Right forelimb (tissue), 1 donor: Measurements from ENCODE around the gene CHID1.

ENCODE experiments used
- DNase-seq: peaks from one replicate; pipeline ENCODE4 v3.0.0-alpha.2; 2018

Gene CHID1

DNA sequence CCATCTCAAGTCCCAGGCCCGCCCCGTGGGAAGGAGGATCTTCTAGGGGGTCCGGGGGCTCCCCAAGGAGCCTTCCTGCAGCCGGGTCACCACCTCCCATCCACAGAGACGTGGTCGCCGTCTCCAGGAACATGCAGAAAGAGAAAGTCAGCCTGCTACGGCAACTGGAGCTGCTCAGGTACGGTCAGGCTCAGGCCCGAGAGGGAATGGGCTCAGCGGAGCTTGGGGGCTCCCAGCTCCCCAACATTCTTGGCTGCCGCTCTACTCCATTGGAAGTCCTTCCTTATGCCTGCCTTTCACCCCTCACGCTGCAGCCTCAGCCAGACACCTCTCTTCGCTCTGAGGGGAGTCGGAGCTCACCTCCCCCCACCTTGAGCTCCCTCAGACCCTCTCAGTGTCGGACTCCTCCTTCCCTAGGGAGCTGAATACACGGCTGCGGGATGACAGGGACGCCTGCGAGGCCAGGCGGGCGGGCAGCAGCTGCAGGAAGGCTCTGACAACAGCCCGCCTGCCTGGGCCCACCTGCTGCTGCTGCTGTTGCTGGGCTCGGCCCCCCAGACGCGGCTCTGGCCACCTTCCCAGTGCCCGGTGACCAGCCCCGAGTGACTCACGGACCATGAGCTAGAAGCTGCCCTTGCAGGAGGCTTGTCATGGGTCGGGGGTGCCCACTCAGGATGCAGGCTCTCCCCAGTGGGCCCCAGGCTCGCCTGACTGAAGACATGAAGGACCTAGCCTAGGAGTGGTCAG, 79.3 kb downstream of the CHID1 start:
- no peak for DNase-seq

DNA sequence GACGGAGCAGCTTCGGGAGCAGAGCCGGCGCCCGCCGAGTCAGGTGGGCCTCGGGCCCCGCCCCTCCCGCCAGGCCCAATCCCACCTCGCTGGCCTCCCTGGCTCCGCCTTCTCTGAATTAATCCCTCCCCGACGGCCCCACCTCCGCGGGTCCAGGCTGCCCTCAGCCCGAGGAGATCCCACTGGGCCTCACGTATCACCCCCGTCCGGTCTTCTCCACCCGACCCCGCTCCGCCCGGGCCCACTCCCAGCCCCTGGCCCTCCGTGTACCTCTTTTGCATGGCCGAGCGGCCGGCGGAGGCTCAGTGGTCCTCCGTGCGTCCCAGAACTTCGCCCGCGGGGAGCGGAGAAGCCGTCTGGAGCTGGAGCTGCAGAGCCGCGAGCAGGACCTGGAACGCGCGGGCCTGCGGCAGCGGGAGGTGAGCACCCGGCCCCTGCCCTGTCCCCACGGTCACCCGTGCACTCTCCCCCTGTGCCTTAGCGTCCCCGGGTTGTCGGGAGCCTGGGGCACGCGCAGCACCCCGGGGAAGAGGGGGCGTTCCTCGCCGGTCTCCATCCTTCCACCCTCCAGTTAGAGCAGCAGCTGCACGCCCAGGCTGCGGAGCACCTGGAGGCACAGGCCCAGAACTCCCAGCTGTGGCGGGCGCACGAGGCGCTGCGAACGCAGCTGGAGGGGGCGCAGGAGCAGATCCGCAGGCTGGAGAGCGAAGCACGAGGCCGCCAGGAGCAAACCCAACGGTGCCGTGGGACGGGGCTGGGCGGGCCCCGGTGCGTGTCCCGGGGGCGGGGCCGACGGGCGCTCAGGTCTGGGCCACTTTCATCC, 80.1 kb downstream of the CHID1 start:
- no peak for DNase-seq

DNA sequence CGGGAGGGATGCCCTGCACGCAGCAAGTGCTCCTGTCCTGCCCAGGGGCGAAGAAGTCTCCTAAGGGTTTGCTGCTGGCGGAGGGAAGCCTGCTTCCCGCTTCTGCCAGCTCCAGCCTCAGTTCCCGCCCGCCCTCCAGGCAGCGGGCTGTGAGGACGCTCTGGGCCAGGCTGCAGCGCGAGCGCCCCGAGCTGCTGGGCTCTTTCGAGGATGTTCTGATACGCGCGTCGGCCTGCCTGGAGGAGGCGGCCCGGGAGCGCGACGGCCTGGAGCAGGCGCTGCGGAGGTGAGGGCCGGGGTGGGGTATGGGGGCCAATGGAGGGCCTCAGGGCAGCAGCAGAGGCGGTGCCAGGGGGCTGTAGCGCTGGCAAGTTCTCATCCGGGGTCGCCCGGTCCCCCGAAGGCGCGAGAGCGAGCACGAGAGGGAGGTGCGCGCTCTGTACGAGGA, 80.7 kb downstream of the CHID1 start:
- DNase-seq, result no peak

DNA sequence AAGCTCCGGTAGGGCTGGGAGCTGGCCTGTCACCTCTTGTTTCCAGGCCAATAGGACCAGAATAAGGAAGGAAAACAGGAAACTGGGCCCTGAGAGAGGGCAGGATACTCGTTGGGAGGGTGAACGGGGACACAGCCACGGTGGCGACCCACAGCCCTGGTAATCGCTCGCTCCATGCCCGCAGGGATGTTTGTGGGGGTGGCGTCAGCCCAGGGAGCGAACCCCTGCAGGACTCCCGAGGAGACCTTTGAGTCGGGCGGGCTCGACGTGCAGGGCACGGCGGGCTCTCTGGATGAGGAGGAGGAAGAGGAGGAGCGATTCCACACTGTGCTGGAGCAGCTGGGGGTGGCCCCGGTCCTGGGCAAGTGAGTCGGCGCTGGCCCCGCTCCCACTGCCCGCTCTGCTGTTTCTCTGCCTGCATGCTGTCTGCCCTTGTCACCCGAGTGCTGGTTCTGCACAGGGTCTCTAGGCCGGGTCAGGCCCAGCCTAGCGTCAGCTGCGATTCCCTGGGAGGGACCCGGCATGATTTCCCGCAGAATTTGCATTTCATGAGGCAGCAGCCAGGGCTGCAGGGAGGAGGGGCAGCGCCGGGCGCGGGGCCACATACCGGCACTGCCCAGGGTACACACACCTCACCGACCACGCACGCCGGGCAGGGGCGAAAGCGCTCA, 81.3 kb downstream of the CHID1 start:
- no peak for DNase-seq

DNA sequence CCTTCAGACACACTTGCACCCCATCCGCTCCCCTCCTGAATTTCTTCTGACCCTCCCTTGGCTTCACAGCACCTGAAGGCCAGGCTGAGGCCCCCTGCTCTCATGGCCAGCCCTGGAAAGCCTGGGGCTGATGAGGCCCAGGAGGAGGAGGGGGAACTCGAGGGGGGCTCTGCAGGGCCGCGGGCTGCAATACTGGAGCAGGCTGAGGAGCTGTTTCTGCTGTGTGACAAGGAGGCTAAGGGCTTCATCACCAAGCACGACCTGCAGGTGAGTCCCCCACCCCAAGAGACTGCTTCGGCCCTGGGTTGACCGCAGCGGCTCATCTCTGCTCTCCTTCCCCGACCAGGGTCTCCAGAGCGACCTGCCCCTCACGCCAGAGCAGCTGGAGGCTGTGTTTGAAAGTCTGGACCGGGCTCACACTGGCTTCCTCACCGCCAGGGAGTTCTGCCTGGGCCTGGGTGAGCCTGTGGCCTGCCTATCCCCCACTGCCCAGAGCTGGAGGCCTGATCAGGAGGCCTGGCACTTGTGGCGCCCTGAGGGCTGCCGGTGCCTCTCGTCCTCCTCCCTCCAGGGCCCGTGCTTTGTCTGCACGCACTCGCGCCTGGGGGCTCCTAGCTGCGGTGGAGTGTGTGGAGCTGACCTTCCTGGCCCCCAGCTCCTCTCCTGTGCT, 82.0 kb downstream of the CHID1 start:
- no peak for DNase-seq

DNA sequence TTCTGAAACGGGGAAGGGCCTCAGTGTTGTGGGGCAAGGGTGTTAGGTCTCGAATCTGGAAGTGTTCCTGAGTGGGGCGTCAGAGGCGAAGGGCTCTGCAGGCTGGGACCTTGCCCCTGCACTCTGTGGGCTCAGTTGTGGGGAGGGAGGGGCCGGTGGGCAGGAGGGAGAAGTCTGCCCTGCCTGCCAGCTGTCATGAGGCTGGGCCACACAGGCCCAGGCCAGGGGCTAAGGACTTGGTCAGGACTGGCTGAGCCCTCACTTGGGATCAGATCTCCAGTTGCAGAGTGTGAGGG, 82.8 kb downstream of the CHID1 start, which contains the start of gene CRACR2B:
CRACR2B (plus strand) TSS at position 23 of the 296 bp plus-strand sequence. CDS start 689 bp downstream, outside the sequence.
- DNase-seq, result no peak

DNA sequence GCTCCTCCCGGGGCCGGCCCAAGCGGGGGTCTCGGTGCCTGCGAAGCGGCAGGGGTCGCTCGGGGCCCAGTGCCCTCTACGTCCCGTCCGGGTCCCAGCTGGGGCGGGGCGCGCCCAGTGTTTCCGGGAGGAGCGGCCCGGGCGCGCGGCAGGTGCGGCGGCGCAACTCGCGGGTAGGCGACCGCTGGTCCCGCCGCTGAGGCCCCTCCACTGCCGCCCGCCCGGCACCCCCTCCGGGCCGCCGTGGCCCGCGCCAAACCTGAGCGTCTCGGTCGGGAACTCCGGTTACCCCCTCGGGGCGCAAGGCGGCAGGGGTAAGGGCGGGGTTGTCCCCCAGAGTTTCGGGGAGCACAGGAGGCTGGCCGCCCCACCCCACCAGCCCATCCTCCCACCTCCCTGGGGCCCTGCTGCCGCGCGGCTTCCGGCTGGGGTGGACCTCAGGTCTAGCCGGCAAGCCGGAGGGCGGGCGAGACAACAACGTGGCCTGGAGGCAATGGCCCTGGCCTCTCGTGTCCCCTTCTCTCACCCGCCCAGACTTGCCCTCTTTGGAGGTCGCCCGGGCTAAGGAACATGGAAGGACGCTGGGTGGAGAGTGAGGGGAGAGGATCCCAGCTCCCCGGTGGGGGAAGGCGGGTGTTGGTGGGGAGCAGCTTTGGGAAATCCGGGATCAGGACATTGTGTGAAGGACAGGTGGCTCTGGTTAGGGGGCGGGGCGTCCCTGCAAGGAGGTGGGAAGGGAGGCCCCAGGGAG, 83.3 kb downstream of the CHID1 start:
- DNase-seq, result no peak

DNA sequence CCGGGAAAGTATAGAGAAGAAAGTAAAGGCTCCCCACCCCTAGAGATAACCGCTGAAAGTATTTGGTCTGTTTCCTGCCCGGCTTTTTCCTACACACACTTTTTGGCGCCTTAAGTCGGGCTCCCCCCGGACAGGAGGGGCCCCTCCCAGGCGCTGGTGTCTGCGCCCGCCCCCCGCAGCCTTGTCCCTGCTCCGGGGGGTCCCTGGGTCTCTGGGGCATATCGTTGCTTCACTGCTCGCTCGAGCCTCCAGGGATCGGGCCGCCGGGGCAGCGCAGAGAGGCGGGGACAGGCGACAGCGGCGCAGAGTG, 83.8 kb downstream of the CHID1 start:
- no peak for DNase-seq

DNA sequence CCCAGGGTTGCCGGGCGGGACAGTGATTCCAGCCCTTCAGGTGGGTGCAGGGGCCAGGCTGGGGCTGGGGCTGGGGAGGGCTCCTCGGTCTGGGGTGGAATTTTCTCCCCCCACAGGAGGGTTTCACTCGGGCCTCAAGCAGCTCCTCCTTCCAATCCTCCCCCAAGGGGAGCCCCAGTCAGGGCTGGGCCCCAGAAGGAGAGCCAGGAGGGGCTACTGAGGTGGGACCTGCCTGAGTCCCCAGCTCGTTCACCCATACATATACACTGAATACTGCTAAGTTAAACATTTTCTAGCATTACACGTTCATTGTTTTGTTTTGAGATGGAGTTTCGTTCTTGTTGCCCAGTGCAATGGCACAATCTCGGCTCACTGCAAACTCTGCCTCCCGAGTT, 84.4 kb downstream of the CHID1 start:
- no peak for DNase-seq

DNA sequence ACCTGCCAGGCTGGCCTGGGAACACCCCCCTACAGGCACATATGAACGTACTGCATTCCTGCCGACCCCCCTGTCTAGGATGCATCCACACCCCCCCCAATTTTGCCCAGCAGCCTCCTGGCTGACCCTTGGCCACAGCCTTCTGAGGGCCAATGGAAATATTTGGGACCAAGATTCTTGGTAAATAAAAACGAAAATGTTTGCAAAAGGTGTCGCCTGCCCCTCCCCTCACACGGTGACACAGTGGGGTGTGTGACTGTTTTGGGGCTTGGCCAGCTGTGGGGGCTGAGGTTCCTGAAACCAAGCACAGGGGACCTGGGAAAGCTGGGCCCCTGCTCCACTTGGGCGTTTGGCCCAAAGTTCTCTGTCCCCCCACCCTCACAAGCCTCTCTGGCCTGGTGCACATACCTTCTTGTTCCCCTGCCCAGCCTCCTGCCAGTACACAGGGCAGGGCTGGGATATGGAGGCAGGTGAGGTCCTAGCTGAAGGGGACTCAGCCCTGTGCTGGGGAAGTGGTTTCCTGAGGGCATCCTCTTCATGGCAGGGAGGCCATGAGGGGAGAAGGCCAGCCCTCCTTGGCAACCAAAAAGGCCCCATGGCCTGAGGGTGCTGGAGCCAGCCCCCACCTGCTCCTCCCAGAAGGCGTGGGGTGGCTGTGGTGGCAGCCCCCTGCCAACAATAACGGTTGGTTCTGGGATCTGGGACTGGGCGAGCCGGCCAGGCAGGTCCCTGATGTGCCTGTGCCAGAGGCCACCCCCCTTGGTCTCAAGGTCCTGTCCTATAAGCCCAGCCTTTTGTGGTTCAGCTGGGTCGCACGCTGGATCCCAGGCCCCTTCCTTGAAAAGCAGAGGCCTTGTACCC, 85.0 kb downstream of the CHID1 start:
- no peak for DNase-seq

DNA sequence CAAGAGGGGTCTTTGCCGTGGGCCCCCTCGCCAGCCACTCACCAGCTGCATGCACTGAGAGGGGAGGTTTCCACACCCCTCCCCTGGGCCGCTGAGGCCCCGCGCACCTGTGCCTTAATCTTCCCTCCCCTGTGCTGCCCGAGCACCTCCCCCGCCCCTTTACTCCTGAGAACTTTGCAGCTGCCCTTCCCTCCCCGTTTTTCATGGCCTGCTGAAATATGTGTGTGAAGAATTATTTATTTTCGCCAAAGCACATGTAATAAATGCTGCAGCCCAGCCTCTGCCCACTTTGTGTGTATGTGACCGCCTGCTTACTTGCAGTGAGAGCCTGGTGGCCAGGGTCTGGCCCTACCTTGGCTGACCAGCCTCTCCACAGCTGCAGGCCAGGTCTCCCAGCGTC, 85.7 kb downstream of the CHID1 start:
- no peak for DNase-seq

DNA sequence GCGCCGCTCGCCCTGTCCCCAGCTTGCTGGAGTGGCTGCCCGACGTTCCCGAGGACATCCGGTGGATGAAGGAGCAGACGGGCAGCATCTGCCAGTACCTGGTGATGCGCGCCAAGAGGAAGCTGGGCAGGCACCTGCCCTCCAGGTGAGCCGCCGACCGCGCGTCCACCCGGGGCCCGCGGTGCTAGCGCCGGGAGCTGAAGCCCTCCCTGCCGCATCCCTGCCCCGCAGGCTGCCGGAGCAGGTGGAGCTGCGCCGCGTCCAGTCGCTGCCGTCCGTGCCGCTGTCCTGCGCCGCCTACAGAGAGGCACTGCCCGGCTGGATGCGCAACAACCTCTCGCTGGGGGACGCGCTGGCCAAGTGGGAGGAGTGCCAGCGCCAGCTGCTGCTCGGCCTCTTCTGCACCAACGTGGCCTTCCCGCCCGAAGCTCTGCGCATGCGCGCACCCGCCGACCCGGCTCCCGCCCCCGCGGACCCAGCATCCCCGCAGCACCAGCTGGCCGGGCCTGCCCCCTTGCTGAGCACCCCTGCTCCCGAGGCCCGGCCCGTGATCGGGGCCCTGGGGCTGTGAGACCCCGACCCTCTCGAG, 86.2 kb downstream of the CHID1 start:
- DNase-seq, result no peak

DNA sequence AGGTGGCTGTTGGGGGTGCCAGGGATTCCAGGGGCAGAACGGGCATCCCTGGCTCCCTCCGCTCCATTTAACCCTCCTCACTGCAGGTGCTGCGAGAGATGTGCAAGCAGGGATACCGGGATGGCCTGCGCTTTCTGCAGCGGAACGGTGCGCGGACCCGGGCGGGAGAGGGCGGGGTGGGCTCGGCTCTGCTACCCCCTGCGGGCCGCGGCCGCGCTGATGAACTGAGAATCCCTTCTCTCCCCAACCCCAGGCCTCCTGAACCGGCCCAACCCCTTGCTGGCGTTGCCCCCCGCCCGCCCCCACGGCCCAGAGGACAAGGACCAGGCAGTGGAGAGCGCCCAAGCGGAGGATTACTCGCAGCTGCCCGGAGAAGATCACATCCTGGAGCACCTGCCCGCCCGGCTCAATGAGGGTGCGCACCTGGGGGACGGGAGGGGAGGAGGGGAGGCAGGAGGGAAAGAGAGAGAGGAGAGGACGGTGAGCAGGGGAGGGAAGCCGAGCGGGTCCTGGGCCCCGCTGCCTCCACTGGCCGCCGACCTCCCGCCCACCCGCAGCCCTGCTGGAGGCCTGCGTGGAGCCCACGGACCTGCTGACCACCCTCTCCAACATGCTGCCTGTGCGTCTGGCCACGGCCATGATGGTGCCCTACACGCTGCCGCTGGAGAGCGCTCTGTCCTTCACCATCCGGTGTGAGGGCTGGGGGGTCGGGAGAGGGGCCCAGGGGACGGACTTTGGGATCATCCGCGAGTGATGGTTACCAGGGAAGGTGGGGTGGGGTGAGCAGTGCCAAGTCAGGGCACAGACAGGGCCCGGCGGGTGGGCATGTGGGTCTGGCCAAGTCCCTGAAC, 86.9 kb downstream of the CHID1 start:
- DNase-seq, result no peak

DNA sequence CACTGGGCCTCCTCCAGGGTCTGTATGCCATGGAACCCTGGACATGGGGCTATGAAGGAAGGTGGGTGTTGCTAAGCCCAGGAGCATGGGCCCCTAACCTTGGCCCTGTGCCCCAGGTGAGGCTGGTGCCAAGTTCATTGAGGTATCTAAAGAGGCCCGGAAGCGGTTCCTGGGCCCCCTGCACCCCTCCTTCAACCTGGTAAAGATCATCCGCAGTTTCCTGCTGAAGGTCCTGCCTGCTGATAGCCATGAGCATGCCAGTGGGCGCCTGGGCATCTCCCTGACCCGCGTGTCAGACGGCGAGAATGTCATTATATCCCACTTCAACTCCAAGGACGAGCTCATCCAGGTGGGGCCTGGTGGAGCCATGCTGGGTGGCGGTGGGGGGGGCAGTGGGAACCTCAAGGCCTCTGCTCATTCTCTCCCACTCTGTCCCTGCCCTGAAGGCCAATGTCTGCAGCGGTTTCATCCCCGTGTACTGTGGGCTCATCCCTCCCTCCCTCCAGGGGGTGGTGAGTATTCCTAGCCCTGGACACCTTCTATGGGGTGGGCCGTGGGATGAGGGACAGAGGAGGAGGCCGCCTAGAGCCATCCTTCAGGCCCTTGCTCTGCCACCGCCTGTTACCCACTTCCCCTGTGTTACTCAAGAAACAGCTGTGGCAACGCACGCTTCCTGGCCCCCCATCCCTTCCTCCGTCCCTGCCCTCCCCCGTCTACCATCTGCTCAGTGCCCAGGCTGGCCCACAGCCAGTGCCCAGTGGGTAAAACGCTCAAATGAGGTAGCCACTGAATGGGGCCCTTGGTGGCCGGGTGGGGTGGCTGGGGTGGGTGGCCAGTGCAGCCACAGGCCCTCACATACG, 88.9 kb downstream of the CHID1 start:
- DNase-seq, result no peak

DNA sequence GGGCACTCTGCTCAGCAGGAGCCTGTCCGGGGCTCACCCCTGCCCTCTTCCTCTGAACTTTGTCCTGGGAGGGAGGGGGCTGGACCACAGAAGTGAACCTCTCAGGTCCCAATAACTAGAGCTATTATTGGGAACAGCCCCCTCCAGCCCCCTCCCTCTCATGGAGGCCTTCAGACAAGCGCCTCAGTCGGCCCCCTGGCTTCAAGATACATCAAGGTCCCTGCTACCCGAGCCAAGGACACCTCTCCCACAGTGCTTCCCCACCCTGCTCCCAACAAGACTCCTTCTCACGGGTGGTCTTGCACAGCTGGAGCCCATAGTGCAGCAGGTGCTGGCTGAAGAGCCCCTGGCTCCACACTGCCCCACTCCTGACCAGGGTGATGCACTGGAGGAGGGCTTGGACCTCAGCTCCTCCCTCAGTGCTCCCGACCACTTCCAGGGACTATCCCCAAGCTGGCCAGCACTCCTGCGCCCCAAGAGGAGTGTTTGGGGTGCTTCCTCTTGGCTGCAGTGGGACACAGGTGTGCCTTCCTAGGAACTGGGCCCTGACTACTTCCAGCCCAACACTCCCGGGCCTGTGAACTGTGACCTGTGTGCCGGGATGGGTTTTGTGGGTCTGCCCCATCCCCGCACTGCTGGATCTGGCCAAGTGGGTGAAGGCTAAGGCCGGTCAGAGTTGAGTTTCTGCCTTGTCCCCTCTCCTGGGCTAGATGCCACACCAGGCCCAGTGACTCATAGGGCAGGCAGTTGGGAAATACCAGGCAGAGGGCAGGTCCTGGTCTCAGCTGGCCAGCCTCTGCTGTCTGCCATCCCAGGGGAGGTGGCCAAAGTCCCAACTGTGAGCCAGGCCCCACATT, 89.7 kb downstream of the CHID1 start:
- no peak for DNase-seq

DNA sequence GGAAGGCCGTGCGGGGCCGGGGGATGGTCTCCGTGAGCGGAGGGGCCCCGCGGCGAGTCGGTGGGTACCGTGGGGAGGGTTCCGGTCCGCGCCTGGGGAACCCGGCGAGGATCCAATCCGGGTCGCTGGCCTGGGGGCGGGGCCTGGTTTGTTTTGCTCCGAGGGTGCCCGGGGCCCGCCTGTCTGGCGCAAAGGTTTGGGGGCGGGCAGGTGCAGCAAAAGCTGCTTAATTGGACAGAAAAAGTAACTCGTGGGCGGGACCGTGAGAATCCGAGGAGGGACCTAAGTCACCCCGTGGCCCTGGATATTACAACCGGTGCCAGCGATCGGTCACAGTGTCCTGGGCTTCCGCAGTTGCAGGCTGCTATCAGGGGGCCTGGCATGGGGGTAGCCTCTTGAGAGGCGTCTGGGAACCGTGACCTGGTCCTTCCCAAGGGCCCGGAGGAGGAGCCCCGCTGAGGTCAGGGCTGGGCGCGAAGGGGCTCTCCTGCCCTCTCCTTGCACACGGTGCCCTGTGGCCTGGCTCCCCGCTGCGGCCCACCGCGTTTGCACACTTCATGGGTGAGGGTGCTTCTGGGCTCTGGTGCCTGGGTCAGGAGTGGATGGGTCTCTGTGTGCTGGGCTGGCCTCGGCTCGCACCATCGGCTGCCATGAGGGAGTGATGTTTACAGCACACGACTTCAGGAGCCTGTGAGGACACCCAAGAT, 90.5 kb downstream of the CHID1 start:
- peak; percentile 72 for DNase-seq

DNA sequence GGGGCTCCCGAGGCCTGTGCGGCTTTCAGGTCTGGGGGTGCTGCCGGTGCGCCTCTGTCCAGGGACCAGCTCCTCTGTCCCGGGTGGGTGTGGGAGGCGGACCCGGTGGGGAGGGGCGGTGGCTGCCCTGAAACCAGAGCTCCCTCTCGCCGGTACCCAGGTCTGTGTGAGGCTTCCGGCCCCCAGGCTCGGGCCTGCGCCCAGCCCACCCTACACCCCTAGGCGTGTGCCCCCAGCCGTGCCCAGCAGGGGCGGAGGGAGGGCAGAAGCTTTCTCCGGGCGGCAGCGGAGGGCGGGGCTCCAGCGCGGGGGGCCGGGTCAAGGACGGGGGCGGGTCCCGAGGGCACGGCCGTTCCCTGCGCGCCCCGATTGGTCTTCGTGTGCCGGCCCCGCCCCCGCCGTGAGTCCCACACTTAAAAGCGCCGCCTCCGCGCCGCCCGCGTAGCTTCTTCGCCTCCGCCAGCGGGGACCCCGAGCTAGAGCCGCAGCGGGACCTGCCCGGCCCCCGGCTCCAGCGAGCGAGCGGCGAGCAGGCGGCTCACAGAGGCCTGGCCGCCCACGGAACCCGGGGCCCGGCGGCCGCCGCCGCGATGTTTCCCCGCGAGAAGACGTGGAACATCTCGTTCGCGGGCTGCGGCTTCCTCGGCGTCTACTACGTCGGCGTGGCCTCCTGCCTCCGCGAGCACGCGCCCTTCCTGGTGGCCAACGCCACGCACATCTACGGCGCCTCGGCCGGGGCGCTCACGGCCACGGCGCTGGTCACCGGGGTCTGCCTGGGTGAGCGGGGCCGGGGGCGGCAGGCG, 91.3 kb downstream of the CHID1 start:
- DNase-seq, result peak; percentile 93
